SK-N-MC (cell line): ENCODE data around the gene PPY.

Source experiments
- EZH2 ChIP-seq: fragments of 200-600 bp; sonication (generic); IDR thresholded peaks from one replicate; pipeline ENCODE4 v1.6.1; 2017; ENCODE audit warnings: antibody characterized with exemption
- FOXP2 ChIP-seq: optimal IDR thresholded peaks from 2 replicates; pipeline ENCODE3; 2011; ENCODE audit warnings: mild to moderate bottlenecking, moderate library complexity; ENCODE audit not compliant: insufficient read depth; ENCODE audit errors: extremely low read length, control extremely low read depth
- POLR2AphosphoS5 ChIP-seq: IDR thresholded peaks from 2 replicates; pipeline ENCODE4 v1.6.1; 2012; ENCODE audit warnings: mild to moderate bottlenecking, low read depth, low read length, borderline replicate concordance

DNA sequence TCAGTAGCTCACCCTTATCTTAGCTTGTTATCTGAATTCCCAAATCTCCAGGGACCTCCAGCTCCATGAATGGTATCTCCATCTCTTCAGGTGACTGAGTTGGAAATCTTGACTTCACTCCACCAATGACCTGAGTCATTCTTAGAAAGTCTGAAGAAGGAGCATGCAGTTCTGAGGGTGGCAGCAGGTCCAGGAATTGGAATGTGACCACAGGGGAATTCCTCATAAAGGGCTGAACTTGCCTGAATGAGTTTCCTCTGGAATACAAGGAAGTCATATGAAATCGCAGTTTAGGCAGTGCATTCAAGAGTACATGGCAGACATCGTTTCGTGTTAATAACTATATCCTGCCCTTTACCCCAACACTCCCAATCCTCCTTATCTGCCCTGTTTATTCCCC lies 24.0 kb upstream of the PPY start:
- TF ChIP-seq EZH2 (no peak), POLR2AphosphoS5 (no peak), FOXP2 (no peak)
